GM19455 (cell line): ENCODE data around the gene IMMP2L.
"Not testable (repeated sequence)": the region's sequence is repeated elsewhere in the genome, so short reads cannot be mapped to it uniquely, and the experiment has no call there.

Experiments used
- ATAC-seq: cut with Tn5 transposase; IDR thresholded peaks from one replicate; pipeline ENCODE4 v1.9.1; 2021; ENCODE audit not compliant: unreplicated experiment

IMMP2L gene

DNA sequence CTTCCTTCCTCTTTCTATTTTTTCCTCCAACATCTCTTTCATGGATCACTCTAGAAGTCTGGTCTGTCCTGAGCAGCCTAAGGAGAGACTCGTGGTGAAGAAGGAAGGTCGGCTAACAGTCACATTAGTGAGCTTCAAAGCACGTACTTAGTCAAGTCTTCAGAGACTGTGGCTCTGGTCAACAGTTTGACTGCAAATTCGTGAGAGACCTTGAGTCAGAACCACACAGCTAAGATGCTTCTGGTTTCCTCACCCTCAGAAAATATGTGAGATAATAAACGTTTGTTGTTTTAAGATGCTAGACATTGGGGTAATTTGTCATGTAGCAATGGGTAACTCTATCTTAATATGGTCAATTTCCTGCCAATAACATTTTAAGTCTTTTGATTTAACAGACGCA is 597.5 kb downstream of the IMMP2L start:
- ATAC-seq = no peak

- no peak for ATAC-seq
Measured at GRCh38 chr7:110962826-110963225, 599.5 kb downstream of the IMMP2L start.

DNA sequence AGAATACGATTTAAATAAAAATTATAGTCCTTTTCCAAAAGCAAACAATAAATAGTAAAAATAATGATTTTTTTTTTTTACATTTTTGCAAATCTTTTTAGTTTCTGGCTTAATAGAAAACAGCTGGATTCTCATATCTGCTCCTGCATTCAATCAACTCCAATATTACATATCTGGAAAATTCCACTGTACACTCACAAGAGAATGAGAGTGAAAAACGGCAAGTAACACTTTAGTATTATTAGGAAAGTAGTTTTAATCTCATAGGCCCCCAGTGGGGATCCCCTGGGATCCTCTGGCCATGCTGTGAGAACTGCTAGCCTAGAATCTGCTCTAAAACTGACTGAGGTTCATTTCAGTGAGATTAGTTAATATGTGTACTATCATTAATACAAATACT is 599.9 kb downstream of the IMMP2L start:
- ATAC-seq = no peak

- ATAC-seq = no peak
Measured at GRCh38 chr7:110960811-110961210, 601.5 kb downstream of the IMMP2L start.

- ATAC-seq = no peak
Measured at GRCh38 chr7:110948280-110948679, 614.0 kb downstream of the IMMP2L start.

DNA sequence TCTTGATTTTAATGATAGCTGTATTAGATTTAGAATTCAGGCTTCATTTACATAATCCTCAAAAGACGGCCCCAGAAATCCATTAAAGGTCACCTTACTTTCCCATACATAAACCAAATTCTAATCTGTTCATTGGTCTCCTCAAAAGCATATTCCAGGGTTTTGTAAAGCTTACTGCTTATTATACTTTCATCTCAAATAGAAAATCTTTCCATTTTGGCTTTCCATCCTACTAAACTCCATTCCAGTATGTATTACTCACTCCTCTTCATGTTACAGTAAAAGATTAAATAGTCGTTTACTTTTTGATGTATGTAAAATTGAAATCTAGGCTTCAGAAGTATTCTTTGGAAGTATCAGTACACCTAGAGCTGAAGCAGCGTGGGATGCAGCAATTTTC is 614.9 kb downstream of the IMMP2L start:
- no peak for ATAC-seq

GRCh38 chr7:110944966-110945644 is 617.2 kb downstream of the IMMP2L start:
- no peak for ATAC-seq

DNA sequence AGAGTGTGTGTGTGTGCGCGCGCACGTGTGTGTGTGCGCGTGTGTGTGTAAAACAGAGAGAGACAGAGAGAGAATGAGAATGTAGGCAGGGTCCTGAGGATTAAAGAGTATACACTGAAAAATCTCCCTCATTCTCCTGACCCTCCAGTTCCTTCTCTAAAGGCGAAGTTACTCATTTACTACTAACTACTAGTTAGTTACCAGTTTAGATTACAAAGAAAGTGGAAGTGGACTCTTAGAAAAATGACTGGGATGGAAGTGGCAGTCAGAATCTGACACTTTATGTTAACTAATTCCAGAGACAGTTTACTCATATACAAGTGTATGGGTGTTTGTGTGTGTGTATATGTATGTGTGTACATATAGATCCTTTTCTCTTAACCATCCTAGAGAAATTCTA is 617.8 kb downstream of the IMMP2L start:
- no peak for ATAC-seq

DNA sequence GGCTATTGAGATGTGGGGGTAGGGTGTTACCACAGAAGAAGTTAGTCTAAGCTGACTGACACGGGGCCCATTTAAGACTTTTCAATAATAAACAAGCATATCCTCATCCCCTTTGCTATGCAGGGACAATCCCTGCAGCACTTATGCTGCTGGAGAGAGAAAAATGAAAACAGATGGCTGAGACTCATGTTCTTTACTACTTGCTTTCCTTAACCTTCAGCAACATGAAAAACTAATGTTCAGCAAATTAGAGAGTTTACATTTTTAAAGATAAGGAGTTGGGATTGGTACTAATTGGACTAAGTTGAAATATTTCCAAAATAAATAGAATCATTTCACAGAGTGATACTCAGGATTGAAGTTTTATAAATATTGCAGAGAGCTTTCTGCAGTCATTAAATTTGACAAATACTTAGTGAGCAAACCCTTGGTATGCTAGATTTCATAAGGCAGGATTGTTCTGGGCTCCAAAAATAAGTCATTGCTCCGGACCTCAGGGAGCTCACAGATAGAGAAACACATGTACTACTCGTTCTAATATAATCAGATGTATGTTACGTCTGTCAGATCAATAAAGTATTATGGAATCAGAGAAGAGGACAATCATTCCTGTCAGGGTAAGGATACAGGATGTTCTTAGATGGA is 618.5 kb downstream of the IMMP2L start:
- no peak for ATAC-seq

GRCh38 chr7:110941385-110941784 is 620.9 kb downstream of the IMMP2L start:
- ATAC-seq = no peak

DNA sequence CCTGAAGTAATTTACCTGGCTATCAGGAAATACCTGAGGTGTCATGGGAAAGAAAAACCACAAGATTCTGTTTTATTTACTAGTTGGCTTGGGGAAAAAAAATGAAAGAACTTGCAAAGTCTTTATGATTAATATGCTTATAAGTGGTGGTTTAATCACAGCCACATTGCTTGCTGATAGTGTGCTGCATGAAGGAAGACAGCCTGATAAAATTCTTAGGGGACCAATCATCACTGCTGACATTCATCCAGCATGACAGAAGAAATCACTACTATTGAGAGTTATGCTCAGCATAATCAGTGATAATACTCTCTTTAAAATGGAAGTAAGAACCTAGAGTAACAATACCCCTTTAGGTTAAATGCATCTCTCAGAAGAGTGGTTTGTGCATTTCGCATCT is 621.5 kb downstream of the IMMP2L start:
- ATAC-seq = no peak

GRCh38 chr7:110938165-110938564 is 624.1 kb downstream of the IMMP2L start:
- no peak for ATAC-seq

DNA sequence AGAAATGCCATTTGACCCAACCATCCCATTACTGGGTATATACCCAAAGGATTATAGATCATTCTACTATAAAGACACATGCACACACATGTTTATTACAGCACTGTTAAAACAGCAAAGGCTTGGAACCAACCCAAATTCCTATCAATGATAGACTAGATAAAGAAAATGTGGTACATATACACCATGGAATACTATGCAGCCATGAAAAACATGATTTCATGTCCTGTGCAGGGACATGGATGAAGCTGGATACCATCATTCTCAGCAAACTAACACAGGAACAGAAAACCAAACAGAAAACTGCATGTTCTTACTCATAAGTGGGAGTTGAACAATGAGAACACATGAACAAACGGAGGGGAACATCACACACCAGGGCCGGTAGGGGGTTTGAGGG is 625.6 kb downstream of the IMMP2L start:
- ATAC-seq = not testable (repeated sequence)

DNA sequence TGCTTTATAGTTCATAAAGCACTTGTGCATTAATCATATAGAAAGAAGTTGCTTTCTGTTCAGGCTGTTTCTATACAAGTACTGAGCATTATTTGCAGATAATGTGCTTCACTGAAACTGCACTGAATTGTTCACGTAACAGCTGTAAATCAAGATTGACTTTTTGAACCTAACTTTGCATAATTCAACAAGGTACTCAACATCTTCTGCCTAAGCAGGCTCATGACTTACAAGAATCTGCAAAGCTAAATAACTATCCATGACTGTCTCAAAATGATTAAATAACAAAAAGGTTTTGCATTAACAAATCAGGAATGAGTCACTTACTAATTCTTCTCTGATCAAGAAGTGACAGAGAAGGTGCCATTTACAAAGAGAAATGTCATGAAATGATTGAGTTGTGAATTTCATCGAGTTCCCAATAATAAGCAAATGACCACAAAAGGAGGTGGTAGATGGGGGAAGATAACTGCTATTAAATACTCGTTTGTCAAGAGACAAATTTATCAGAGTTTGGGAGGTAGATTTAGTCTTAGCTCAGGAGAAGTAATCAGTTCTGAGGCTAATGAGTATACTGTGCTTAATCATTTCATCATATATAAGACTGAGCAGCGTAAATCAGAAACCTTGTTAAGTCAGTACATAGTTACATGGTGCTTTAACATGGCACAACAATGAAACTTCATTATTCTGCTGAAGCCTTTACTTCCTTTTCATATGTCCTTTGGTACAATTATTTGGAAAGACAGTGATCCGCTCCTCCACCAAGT is 632.6 kb downstream of the IMMP2L start:
- ATAC-seq = no peak

DNA sequence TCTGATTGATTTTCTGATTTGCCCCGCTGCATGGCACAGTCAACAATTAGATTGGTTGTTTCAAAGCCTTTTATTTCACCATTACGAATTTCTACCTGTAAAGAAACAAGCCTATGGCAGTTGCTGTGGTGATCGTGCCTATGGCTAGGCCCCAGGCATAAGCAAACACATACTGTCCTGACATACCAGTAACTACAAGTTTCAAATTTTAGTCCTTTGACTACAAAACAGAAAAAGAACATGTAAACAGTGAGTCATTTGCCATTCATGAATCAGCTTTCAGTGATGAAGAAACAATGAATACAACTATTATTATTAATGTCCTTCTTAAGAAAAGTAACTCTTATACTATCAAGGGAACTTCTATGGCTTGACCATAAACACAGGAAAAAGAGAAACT is 639.4 kb downstream of the IMMP2L start:
- ATAC-seq = no peak

DNA sequence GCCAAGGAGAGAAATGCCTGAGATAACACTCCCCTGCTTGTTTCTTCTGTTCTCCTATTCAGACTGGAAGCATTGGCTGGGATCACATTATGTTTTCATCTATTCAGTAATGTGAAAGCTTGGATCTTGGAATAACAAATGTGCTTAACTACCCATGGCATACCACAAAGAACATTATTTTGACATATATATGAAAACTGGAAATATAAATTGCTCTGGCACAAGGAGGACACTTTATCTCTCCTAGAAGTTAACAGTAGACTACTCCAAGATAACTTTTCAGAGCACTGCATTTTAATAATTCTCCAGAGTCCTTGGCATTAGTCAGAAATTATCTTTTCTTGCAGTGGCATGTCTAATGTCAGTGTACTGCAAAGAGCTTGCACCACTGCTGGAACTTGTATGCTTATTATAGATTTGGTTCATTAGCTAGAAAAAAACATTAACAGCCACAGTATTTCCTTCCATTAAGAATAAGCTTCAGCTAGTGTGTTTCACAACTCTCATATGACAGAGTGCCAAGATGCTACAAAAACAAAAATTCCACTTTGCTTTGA is 640.6 kb downstream of the IMMP2L start:
- no peak for ATAC-seq

GRCh38 chr7:110918949-110919548 is 643.2 kb downstream of the IMMP2L start:
- peak; percentile 53 for ATAC-seq

- no peak for ATAC-seq
Measured at GRCh38 chr7:110914263-110914662, 648.0 kb downstream of the IMMP2L start.

GRCh38 chr7:110911632-110912031 is 650.7 kb downstream of the IMMP2L start:
- no peak for ATAC-seq

- ATAC-seq = no peak
Measured at GRCh38 chr7:110909117-110909516, 653.2 kb downstream of the IMMP2L start.

DNA sequence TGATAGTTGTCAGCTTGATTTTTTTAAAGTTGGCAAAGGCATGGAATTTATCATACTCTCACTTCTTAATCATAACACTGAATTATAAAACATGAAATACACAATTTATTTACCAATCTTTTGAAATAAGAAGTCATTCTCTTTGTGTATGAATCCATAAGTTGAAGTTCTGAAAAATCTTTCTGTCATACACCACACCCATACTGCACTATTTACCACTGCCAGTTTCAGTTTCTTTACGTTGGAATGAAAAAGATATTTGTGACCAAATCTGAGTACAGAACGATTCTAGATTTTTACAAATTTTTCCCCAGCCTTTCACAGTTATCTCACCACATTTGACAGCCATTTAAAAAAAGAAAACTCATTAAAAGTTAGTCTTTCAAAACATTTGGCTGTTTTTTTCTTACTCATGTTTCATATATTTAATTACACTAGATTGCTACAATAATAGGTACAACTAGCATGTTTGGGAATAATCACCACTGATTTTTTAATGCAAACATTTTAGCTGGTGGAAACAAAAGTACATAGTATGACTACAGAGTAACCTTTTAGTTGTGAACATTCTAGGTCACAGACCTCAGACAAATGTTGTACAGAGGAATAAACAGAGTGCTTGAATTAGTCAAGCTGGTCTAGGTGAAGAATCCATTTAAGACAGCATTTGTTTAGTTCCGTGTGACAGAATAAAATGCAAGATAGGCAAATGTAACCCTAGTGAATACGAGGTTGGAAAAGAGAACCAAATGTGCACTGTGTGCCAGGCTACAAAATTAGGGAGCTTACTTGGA is 656.3 kb downstream of the IMMP2L start:
- no peak for ATAC-seq
